ENCODE results near the gene PNMA8B.

DNA sequence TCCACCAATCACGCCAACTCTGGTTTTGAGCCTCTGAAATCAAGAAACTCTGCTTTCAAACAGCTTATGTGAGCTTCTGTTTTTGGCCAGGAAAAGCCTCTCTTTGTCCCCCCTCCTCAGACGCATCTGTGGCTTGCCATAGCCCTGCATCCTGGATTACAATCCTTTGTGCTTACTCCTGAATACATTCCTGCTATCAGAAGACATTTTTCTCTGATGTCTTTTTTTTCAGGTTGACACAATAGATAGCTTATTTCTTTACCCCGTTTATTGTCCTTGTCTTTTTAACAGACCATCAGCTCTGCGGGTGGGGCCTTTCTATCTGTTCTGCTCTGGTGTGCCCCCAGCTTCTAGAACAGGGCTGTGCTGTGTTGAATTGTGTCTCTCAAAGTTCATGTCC is 11.0 kb downstream of the PNMA8B start:
- no peak for TF ChIP-seq POLR2AphosphoS5 (IDR thresholded peaks at IDR 0.05; ENCODE audit: low read depth, low read length)
- no peak for TF ChIP-seq TAF1 (IDR thresholded peaks at IDR 0.05; ENCODE audit: low read depth, low read length)
- TF ChIP-seq POLR2A (IDR thresholded peaks at IDR 0.05; ENCODE audit: low read depth, low read length): no peak
